Tibial nerve (tissue), 4 donors: ENCODE results near the gene HGFAC. TPM values are rescaled to one million over a fixed set of nuclear protein-coding genes. Genes with fewer than 3 reads are reported as not detected.

Experiments
- DNase-seq, 2 donors: peaks; one replicate each; pipeline ENCODE4 v3.0.0-alpha.2; 2019; ENCODE audit warnings: low spot score in 2 of 2
- H3K27ac ChIP-seq, 4 donors: fragments of 200-600 bp; sonication (generic) in 3 of 4; one replicate each; pipeline ENCODE4 v1.5.1; 2017 to 2019; ENCODE audit warnings: mild to moderate bottlenecking in 1 of 4
- H3K27me3 ChIP-seq, 2 donors: fragments of 200-600 bp; sonication (generic) in 1 of 2; one replicate each; pipeline versions ENCODE4 v1.5.1 to v1.6.0; 2017 to 2019
- H3K36me3 ChIP-seq, 3 donors: fragments of 200-600 bp; sonication (generic); one replicate each; pipeline ENCODE4 v1.5.1; 2018 to 2019
- H3K4me1 ChIP-seq, 4 donors: fragments of 200-600 bp; sonication (generic) in 3 of 4; one replicate each; pipeline ENCODE4 v1.5.1; 2017 to 2019
- H3K4me3 ChIP-seq, 4 donors: fragments of 200-600 bp; sonication (generic) in 3 of 4; one replicate each; pipeline ENCODE4 v1.5.1; 2017 to 2019; ENCODE audit warnings: mild to moderate bottlenecking in 1 of 4, moderate library complexity in 1 of 4
- H3K9me3 ChIP-seq, 4 donors: fragments of 200-600 bp; sonication (generic) in 3 of 4; one replicate each; pipeline ENCODE4 v1.5.1; 2017 to 2019
- EP300 ChIP-seq, 2 donors: sonication (generic); formaldehyde crosslinking; IDR thresholded peaks; one replicate each; pipeline ENCODE4 v1.6.1; 2017; ENCODE audit warnings: antibody characterized with exemption in 2 of 2, mild to moderate bottlenecking in 1 of 2
- POLR2A ChIP-seq, 2 donors: fragments of 450-650 bp; IDR thresholded peaks; one replicate each; pipeline ENCODE4 v1.6.1; 2017; ENCODE audit warnings: antibody characterized with exemption in 2 of 2, mild to moderate bottlenecking in 2 of 2, moderate library complexity in 2 of 2
- WGBS, 2 donors: methylation state at CpG; one replicate each; pipeline ENCODE4 v1.1.5; 2018; 5-methylcytosine and 5-hydroxymethylcytosine counted together
- total RNA-seq, 4 donors: library from RNA; depleted of rRNA; stranded (reverse); fragments of >200 nt; gene quantifications; one replicate each; pipeline ENCODE4 v1.1.0, GENCODE V29; 2016
- TF ChIP-seq, protein P1 (sequence below), 5 experiments: fragments of 200-600 bp in 3 of 5; fragments of 450-650 bp in 2 of 5; sonication (generic) in 3 of 5; IDR thresholded peaks; one replicate each; pipeline ENCODE4 v1.5.1; 2016 to 2019; ENCODE audit warnings: antibody characterized with exemption in 5 of 5, mild to moderate bottlenecking in 3 of 5, moderate library complexity in 2 of 5

HGFAC gene
- total RNA-seq, 4 donors from 2014 or later, result not detected

DNA sequence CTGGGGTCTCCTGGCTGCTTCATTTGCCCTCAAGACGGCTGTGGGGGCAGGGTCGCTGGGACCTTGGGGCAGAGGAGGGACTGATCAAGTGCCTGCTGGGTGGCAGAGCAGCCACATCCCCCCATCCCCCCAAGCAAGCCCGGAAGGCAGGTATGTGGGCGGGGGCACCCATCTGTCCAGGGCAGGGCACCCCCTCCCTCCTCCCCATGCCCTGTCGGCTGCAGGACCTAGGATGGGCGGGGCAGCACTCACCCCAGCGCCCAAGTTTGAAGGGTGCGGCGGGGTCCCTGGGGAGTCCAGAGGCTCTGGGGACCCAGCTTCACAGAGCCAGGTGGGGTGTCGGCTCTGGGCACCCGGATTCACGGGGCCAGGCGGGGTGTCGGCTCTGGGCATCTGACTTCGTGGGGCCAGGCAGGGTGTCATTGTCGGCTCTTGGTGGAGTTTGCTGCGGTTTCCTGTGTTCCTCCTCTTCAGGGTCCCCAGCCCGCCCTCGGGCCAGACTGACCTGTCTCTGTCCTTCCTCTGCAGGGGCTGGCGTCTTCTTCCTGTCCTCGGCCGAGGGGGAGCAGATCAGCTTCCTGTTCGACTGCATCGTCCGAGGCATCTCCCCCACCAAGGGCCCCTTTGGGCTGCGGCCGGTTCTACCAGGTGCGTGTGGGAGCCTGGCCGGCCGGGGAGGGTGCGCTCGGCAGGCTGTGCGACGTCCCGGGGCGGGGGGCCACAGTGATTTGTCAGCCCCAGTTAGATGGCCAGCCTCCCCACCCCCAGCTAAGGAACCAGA is 43.4 kb downstream of the HGFAC start:
- Histone ChIP-seq H3K27me3 (peaks cover 0 to 95% of the 10 kb centered on the region in 2 donors), H3K4me3 (peak overlapping the region in 1 of 4 donors; percentile 15), H3K27ac (no peak overlapping the region), H3K4me1 (peaks cover 0 to 29% (median 5%) of the 10 kb centered on the region in 4 donors), H3K9me3 (no peaks in the 10 kb centered on the region), H3K36me3 (no peaks in the 10 kb centered on the region)
- 29% methylated on average over 17 to 23 of the region's 36 CpGs for WGBS, 2 donors
- TF ChIP-seq EP300 (IDR thresholded peaks at IDR 0.05), result no peak
- TF ChIP-seq, protein P1, sequence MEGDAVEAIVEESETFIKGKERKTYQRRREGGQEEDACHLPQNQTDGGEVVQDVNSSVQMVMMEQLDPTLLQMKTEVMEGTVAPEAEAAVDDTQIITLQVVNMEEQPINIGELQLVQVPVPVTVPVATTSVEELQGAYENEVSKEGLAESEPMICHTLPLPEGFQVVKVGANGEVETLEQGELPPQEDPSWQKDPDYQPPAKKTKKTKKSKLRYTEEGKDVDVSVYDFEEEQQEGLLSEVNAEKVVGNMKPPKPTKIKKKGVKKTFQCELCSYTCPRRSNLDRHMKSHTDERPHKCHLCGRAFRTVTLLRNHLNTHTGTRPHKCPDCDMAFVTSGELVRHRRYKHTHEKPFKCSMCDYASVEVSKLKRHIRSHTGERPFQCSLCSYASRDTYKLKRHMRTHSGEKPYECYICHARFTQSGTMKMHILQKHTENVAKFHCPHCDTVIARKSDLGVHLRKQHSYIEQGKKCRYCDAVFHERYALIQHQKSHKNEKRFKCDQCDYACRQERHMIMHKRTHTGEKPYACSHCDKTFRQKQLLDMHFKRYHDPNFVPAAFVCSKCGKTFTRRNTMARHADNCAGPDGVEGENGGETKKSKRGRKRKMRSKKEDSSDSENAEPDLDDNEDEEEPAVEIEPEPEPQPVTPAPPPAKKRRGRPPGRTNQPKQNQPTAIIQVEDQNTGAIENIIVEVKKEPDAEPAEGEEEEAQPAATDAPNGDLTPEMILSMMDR (IDR thresholded peaks at IDR 0.05), result no peak
- TF ChIP-seq POLR2A (IDR thresholded peaks at IDR 0.05), result no peak
- no peak for DNase-seq

DNA sequence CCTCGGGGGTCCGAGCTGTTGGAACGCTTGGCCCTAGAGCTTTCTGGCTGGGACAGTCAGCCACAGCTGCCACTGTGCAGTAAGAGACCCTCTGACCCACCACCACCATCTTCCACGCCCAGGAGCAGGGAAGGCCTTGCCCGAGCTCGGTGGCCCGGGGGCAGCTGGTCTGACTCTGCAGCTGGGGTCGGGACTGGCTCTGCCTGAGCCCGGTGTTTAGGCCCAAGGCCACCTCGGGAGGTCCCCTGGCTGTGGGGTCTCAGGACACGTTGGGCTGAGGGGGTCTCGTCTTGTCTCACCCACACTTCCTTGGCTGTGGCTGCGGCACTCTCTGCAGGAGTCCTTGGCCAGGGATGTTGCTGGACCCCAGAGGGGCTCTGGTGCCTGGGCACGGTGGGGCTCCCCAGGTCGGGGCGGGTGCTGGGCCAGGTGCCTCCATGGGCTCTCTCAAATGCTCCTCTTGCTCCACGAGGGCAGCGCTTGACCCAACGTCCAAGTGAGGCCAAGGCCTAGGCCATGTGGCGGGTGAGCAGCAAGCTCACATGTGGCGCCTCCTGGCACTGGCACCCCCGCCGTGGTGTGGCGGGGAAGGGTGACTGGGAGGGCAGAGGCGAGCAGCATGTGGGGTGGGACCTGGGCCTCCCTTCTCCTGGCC is 44.2 kb downstream of the HGFAC start:
- no peak for DNase-seq
- H3K9me3 ChIP-seq, result no peaks in the 10 kb centered on the region
- H3K36me3 ChIP-seq, result no peaks in the 10 kb centered on the region
- TF ChIP-seq, protein P1 (IDR thresholded peaks at IDR 0.05), result no peak
- TF ChIP-seq EP300 (IDR thresholded peaks at IDR 0.05) (no peak), POLR2A (IDR thresholded peaks at IDR 0.05) (no peak)
- H3K4me3 ChIP-seq, result peak overlapping the region in 1 of 4 donors; percentile 8
- 73 to 79% methylated on average over 13 to 14 of the region's 25 CpGs for WGBS, 2 donors
- H3K27me3 ChIP-seq, result peaks cover 0 to 91% of the 10 kb centered on the region in 2 donors
- peaks cover 0 to 21% (median 5%) of the 10 kb centered on the region in 4 donors for H3K4me1 ChIP-seq
- no peak overlapping the region for H3K27ac ChIP-seq

DNA sequence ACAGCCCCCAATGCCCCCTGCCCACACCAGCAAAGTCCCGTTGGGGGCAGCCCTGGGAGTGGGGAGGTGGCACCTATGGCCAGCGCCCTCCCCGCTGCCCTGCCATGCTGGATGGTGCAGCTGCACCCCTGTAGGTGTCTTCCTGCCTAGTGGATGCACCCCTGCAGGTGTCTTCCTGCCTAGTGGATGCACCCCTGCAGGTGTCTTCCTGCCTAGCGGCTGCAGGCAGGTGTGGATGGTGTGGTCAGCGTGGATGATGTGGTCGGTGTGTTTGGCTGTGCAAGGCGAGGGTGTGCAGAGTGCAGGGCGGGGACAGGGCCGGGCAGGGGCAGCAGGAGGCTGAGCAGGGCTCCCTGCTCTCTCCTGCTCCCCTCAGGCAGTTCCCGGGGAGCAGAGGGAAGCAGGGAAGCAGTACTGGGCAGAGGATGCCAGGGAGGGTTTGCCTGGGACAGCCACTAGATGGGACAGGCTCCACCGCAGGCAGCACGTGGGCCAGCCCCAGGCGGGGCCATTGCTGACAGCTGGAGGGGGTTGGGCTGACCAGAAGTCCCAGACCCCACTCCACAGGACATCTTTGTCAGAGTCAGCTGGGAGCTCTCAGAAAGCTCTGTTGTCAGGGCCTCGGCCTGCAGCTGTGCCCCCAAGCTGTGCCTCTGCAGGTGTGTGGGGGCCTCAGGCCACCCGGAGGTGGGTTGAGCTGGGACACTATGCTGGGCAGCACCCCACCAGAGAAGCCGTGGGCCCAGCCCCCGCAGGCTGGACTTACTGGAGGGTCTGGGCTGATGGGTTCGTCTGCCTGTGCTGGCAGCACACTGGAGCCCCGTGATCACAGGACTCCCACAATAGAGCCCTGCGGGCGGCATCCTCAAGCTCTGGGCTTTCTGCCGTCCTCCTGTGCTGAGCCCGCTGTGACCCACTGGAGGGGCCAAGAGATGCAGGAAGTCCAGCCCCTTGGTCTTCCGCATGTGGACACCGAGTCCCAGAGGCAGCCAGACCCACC is 45.1 kb downstream of the HGFAC start:
- no peak overlapping the region for H3K27ac ChIP-seq
- peaks cover 0 to 21% (median 5%) of the 10 kb centered on the region in 4 donors for H3K4me1 ChIP-seq
- WGBS, 2 donors, result 51 to 54% methylated on average over 22 to 25 of the region's 25 CpGs
- no peaks in the 10 kb centered on the region for H3K36me3 ChIP-seq
- peaks cover 0 to 91% of the 10 kb centered on the region in 2 donors for H3K27me3 ChIP-seq
- no peak overlapping the region for H3K4me3 ChIP-seq
- no peak for DNase-seq
- TF ChIP-seq, protein P1 (IDR thresholded peaks at IDR 0.05), result no peak
- TF ChIP-seq POLR2A (IDR thresholded peaks at IDR 0.05) (no peak), EP300 (IDR thresholded peaks at IDR 0.05) (no peak)
- no peaks in the 10 kb centered on the region for H3K9me3 ChIP-seq

DNA sequence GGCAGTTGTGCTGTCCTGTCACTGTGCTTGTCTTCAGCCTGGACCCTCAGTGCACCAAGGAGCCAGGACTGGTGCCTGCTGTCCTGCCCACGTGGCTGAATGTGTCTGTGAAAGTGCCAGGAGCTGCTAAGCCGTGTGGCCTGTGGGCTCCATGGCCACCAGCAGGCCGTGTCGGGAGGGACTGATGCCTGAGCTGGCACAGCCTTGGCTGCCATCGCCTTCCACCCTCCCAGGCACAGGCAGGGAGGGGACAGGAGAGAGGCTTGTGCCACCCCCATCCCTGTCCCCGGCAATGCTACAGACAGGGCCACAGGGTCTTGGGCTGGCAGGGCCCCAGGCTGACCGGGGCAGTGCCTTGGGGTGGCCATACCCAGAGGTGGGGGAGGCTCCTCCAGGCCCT is 46.1 kb downstream of the HGFAC start:
- no peak for DNase-seq
- H3K9me3 ChIP-seq, result no peaks in the 10 kb centered on the region
- H3K27me3 ChIP-seq, result peaks cover 0 to 91% of the 10 kb centered on the region in 2 donors
- no peak for TF ChIP-seq POLR2A (IDR thresholded peaks at IDR 0.05)
- TF ChIP-seq, protein P1 (IDR thresholded peaks at IDR 0.05), result no peak
- no peak for TF ChIP-seq EP300 (IDR thresholded peaks at IDR 0.05)
- H3K4me3 ChIP-seq, result no peak overlapping the region
- no peaks in the 10 kb centered on the region for H3K36me3 ChIP-seq
- H3K27ac ChIP-seq, result no peak overlapping the region
- H3K4me1 ChIP-seq, result peaks cover 0 to 21% (median 5%) of the 10 kb centered on the region in 4 donors
- WGBS, 2 donors, result 63 to 68% methylated on average over 6 to 7 of the region's 7 CpGs
